ENCODE results near the gene MOCS3. TPM values are rescaled to one million over a fixed set of nuclear protein-coding genes. Genes with fewer than 3 reads are reported as not detected.

The MOCS3 gene
- total and polyA plus RNA-seq, 2 donors from 2014 or later, result 1.9 to 5.1 TPM

GRCh38 chr20:50953821-50954220, 4.8 kb upstream of the MOCS3 start:
- FAIRE-seq (no peak), DNase-seq (no peak)
- no peaks in the 10 kb centered on the region for H3K9me3 ChIP-seq (ENCODE audit: control insufficient read depth in 2 of 3, insufficient read depth in 1 of 3, low read length in 3 of 3)
- H3K4me1 ChIP-seq (ENCODE audit: control insufficient read depth in 2 of 3, insufficient read depth in 2 of 3, low read depth in 1 of 3, low read length in 3 of 3), result peaks cover 0 to 12% (median 6%) of the 10 kb centered on the region in 3 donors
- peaks cover 0 to 24% (median 21%) of the 10 kb centered on the region in 3 donors for H3K36me3 ChIP-seq (ENCODE audit: control insufficient read depth in 2 of 3, insufficient read depth in 3 of 3, low read length in 3 of 3)
- intact Hi-C loops (cut with DNase I), result no loop called here
- no peak overlapping the region for H3K4me3 ChIP-seq (ENCODE audit: low read length in 3 of 3)
- TF ChIP-seq, protein P1, sequence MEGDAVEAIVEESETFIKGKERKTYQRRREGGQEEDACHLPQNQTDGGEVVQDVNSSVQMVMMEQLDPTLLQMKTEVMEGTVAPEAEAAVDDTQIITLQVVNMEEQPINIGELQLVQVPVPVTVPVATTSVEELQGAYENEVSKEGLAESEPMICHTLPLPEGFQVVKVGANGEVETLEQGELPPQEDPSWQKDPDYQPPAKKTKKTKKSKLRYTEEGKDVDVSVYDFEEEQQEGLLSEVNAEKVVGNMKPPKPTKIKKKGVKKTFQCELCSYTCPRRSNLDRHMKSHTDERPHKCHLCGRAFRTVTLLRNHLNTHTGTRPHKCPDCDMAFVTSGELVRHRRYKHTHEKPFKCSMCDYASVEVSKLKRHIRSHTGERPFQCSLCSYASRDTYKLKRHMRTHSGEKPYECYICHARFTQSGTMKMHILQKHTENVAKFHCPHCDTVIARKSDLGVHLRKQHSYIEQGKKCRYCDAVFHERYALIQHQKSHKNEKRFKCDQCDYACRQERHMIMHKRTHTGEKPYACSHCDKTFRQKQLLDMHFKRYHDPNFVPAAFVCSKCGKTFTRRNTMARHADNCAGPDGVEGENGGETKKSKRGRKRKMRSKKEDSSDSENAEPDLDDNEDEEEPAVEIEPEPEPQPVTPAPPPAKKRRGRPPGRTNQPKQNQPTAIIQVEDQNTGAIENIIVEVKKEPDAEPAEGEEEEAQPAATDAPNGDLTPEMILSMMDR (IDR thresholded peaks at IDR 0.05; ENCODE audit: borderline replicate concordance, extremely low read depth, insufficient read depth), result no peak
- H3K27me3 ChIP-seq (ENCODE audit: control insufficient read depth, insufficient read depth, low read length), result no peaks in the 10 kb centered on the region
- H3K27ac ChIP-seq (ENCODE audit: low read depth in 2 of 2, low read length in 2 of 2), result no peak overlapping the region
- no peak overlapping the region for H3K9ac ChIP-seq (ENCODE audit: low read length in 3 of 3)

- no peaks in the 10 kb centered on the region for H3K27me3 ChIP-seq (ENCODE audit: control insufficient read depth, insufficient read depth, low read length)
- H3K4me3 ChIP-seq (ENCODE audit: low read length in 3 of 3), result peak overlapping the region; percentile 99
- H3K9me3 ChIP-seq (ENCODE audit: control insufficient read depth in 2 of 3, insufficient read depth in 1 of 3, low read length in 3 of 3), result no peaks in the 10 kb centered on the region
- peak overlapping the region; percentile 88 to 98 (median 98) for H3K9ac ChIP-seq (ENCODE audit: low read length in 3 of 3)
- DNase-seq (no peak), FAIRE-seq (no peak)
- TF ChIP-seq, protein P1 (IDR thresholded peaks at IDR 0.05; ENCODE audit: borderline replicate concordance, extremely low read depth, insufficient read depth), result no peak
- no peak overlapping the region for H3K27ac ChIP-seq (ENCODE audit: low read depth in 2 of 2, low read length in 2 of 2)
- H3K4me1 ChIP-seq (ENCODE audit: control insufficient read depth in 2 of 3, insufficient read depth in 2 of 3, low read depth in 1 of 3, low read length in 3 of 3), result peaks cover 0 to 18% (median 12%) of the 10 kb centered on the region in 3 donors
- H3K36me3 ChIP-seq (ENCODE audit: control insufficient read depth in 2 of 3, insufficient read depth in 3 of 3, low read length in 3 of 3), result peaks cover 0 to 15% (median 10%) of the 10 kb centered on the region in 3 donors
- intact Hi-C loops (cut with DNase I), result no loop called here
These were observed 1.3 kb upstream of the MOCS3 start for GRCh38 chr20:50957276-50957675.

DNA sequence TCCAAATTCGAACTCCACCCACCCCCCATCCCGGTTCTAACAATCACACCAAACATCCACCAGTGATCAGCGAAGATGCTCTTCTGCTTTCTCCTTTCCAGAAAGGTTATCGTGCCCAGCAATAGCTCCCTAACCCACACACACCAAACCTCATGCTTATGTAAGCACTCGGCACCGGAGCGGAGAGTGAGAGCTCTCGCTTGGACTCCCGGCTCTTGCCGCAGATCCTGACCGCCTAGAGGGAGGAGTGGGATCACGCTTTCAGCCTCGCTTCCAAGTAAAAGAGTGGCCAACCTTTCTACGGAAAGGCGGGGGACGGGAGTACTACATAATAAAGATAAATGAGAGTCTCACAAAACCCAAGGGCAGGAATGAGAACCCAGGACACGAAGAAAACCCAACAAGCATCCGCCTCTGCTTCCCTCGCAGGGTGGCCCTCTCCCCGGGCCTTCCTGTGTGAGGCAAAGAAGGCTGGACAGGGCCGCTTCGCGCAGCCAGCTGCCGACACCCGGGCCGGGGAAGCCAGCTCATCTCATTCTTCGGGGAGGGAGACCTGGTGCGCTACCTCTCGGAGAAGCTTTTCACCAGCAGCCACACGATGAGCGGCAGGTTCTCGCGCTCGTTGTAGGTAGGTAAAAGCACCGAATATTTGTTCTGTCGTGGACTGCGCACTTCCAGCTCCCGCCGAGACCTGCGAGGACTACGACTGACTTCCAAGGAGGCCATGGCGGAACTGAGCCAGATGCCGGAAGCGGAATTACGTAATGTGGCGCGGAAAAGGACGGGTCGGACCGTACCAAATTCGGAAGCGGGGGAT, 612 bp upstream of the MOCS3 start, which contains the start of gene DPM1:
Gene DPM1, minus strand, starts transcription at position 735 of the 817 bp plus-strand sequence. Its CDS starts 9 bp downstream, at position 726.
- no peaks in the 10 kb centered on the region for H3K27me3 ChIP-seq (ENCODE audit: control insufficient read depth, insufficient read depth, low read length)
- TF ChIP-seq, protein P1 (IDR thresholded peaks at IDR 0.05; ENCODE audit: borderline replicate concordance, extremely low read depth, insufficient read depth), result no peak
- H3K27ac ChIP-seq (ENCODE audit: low read depth in 2 of 2, low read length in 2 of 2), result peak within 1 kb of the TSS; percentile 89 to 95
- DNase-seq (peak; percentile 21 to 95 (median 91)), FAIRE-seq (no peak)
- peak within 1 kb of the TSS; percentile 88 to 98 (median 98) for H3K9ac ChIP-seq (ENCODE audit: low read length in 3 of 3)
- intact Hi-C loops (cut with DNase I), result no loop called here
- peak within 1 kb of the TSS; percentile 99 for H3K4me3 ChIP-seq (ENCODE audit: low read length in 3 of 3)
- peaks cover 0 to 18% (median 12%) of the 10 kb centered on the region in 3 donors for H3K4me1 ChIP-seq (ENCODE audit: control insufficient read depth in 2 of 3, insufficient read depth in 2 of 3, low read depth in 1 of 3, low read length in 3 of 3)
- H3K36me3 ChIP-seq (ENCODE audit: control insufficient read depth in 2 of 3, insufficient read depth in 3 of 3, low read length in 3 of 3), result peaks cover 0 to 14% (median 9%) of the 10 kb centered on the region in 3 donors
- H3K9me3 ChIP-seq (ENCODE audit: control insufficient read depth in 2 of 3, insufficient read depth in 1 of 3, low read length in 3 of 3), result no peaks in the 10 kb centered on the region

Data from kidney (tissue), 14 donors.